GM23338 (cell line): ENCODE measurements around the gene IQGAP1. TPM values are rescaled to one million over a fixed set of nuclear protein-coding genes. Genes with fewer than 3 reads are reported as not detected.
"Not testable (repeated sequence)": the region's sequence is repeated elsewhere in the genome, so short reads cannot be mapped to it uniquely, and the experiment has no call there.

ENCODE experiments used
- ATAC-seq: fragments of 200-7000 bp; cut with Tn5 transposase; 3 replicates; pipeline ENCODE4 v1.9.1; 2020
- DNase-seq: peaks from one replicate; pipeline ENCODE4 v3.0.0-alpha.2; 2015; ENCODE audit warnings: low spot score
- H2AFZ ChIP-seq: fragments of 200-600 bp; sonication (generic); 2 replicates; pipeline ENCODE4 v1.8.0; 2016; ENCODE audit warnings: antibody characterized with exemption, mild to moderate bottlenecking, moderate library complexity
- H3F3A ChIP-seq: fragments of 200-600 bp; sonication (generic); replicated peaks from 2 replicates; pipeline ENCODE4 v1.8.0; 2017; ENCODE audit warnings: antibody characterized with exemption, mixed run types, low read depth
- H3K27ac ChIP-seq: fragments of 200-600 bp; sonication (generic); 2 replicates; pipeline ENCODE4 v1.6.1; 2016; ENCODE audit warnings: low read depth
- H3K27me3 ChIP-seq: fragments of 200-600 bp; sonication (generic); 2 replicates; pipeline ENCODE4 v1.8.0; 2016; ENCODE audit warnings: mild to moderate bottlenecking, mixed run types, moderate library complexity; ENCODE audit not compliant: insufficient read depth
- H3K36me3 ChIP-seq: fragments of 200-600 bp; sonication (generic); 2 replicates; pipeline ENCODE4 v1.8.0; 2016; ENCODE audit warnings: mild to moderate bottlenecking; ENCODE audit not compliant: insufficient read depth
- H3K4me1 ChIP-seq: fragments of 200-600 bp; sonication (generic); 2 replicates; pipeline ENCODE4 v1.8.0; 2016; ENCODE audit warnings: mild to moderate bottlenecking, moderate library complexity; ENCODE audit not compliant: insufficient read depth
- H3K4me2 ChIP-seq: fragments of 200-600 bp; sonication (generic); 2 replicates; pipeline ENCODE4 v1.7.1; 2017; ENCODE audit warnings: mixed run types
- H3K4me3 ChIP-seq: fragments of 200-600 bp; sonication (generic); 2 replicates; pipeline ENCODE4 v1.6.1; 2016; ENCODE audit warnings: mixed run types
- H3K79me2 ChIP-seq: fragments of 200-600 bp; sonication (generic); replicated peaks from 2 replicates; pipeline ENCODE4 v1.8.0; 2017; ENCODE audit warnings: mild to moderate bottlenecking; ENCODE audit not compliant: insufficient read depth
- H3K9me2 ChIP-seq: fragments of 200-600 bp; sonication (generic); 2 replicates; pipeline ENCODE4 v1.8.0; 2017; ENCODE audit not compliant: insufficient read depth
- H4K20me1 ChIP-seq: fragments of 200-600 bp; sonication (generic); replicated peaks from 2 replicates; pipeline ENCODE4 v1.8.0; 2017; ENCODE audit warnings: mild to moderate bottlenecking; ENCODE audit not compliant: insufficient read depth
- H3K27ac Mint-ChIP-seq: 2 replicates; pipeline ENCODE4 v1.8.0; 2020; ENCODE audit warnings: inconsistent platforms, mild to moderate bottlenecking, moderate library complexity, mixed read lengths
- H3K27me3 Mint-ChIP-seq: 3 replicates; pipeline ENCODE4 v1.8.0; 2022; ENCODE audit warnings: low read depth, mild to moderate bottlenecking, moderate library complexity, mixed read lengths, inconsistent platforms; ENCODE audit not compliant: insufficient read depth, poor library complexity
- H3K36me3 Mint-ChIP-seq: 3 replicates; pipeline ENCODE4 v1.8.0; 2021; ENCODE audit warnings: low read depth, mild to moderate bottlenecking, inconsistent platforms, moderate library complexity, mixed read lengths
- H3K4me1 Mint-ChIP-seq: 3 replicates; pipeline ENCODE4 v1.8.0; 2020; ENCODE audit warnings: mild to moderate bottlenecking, inconsistent platforms, mixed read lengths
- H3K4me3 Mint-ChIP-seq: 3 replicates; pipeline ENCODE4 v1.8.0; 2021; ENCODE audit warnings: moderate library complexity, mild to moderate bottlenecking, inconsistent platforms, mixed read lengths
- H3K9me3 Mint-ChIP-seq: 3 replicates; pipeline ENCODE4 v1.8.0; 2020; ENCODE audit warnings: moderate library complexity, mild to moderate bottlenecking, inconsistent platforms, mixed read lengths
- CREB1 ChIP-seq: fragments of 250-450 bp; sonication (Bioruptor Pico); IDR thresholded peaks from 2 replicates; pipeline ENCODE4 v1.5.0; 2020; ENCODE audit warnings: low read depth, mild to moderate bottlenecking, moderate library complexity
- CTCF ChIP-seq, 2 experiments: fragments of 200-600 bp in 1 of 2; sonication (generic) in 1 of 2; conservative IDR thresholded peaks; 2 replicates each; pipeline versions ENCODE4 v1.5.1 to v1.6.1; 2016 to 2017; ENCODE audit warnings: antibody characterized with exemption in 2 of 2, low read depth in 2 of 2, mild to moderate bottlenecking in 2 of 2, moderate library complexity in 1 of 2
- EZH2 ChIP-seq: fragments of 200-600 bp; sonication (generic); IDR thresholded peaks from one replicate; pipeline ENCODE4 v1.8.0; 2017; ENCODE audit warnings: antibody characterized with exemption, mild to moderate bottlenecking, low read depth; ENCODE audit not compliant: unreplicated experiment
- EZH2phosphoT487 ChIP-seq: fragments of 200-600 bp; sonication (generic); IDR thresholded peaks from one replicate; pipeline ENCODE4 v1.8.1; 2018; ENCODE audit warnings: antibody characterized with exemption; ENCODE audit not compliant: unreplicated experiment
- POLR2AphosphoS5 ChIP-seq: IDR thresholded peaks from 2 replicates; pipeline ENCODE4 v1.6.1; 2016; ENCODE audit warnings: antibody characterized with exemption, low read depth
- STAT1 ChIP-seq: IDR thresholded peaks from one replicate; pipeline ENCODE4 v1.6.1; 2016; ENCODE audit warnings: antibody characterized with exemption; ENCODE audit not compliant: unreplicated experiment
- ZNF331 ChIP-seq: fragments of 250-450 bp; sonication (Bioruptor Pico); IDR thresholded peaks from 2 replicates; pipeline ENCODE4 v1.5.0; 2020; ENCODE audit warnings: low read depth, mild to moderate bottlenecking, moderate library complexity
- polyA plus RNA-seq: library from polyadenylated mRNA; unstranded; fragments of >200 nt; fragmentation: Nextera tagmentation; extraction: Ambion mirVana; gene quantifications from 2 replicates; pipeline ENCODE4 v1.2.1, GENCODE V29; 2016
- total RNA-seq: library from RNA; depleted of rRNA; stranded (reverse); fragments of >200 nt; shearing (Covaris generic); gene quantifications from 2 replicates; pipeline ENCODE4 v1.2.3, GENCODE V29; 2014
- TF ChIP-seq, protein P1 (sequence below): IDR thresholded peaks from 2 replicates; pipeline ENCODE4 v1.6.1; 2016; ENCODE audit warnings: antibody characterized with exemption

Gene IQGAP1
- total and polyA plus RNA-seq, 2 experiments from 2014 or later = 92.7 to 159 TPM

DNA sequence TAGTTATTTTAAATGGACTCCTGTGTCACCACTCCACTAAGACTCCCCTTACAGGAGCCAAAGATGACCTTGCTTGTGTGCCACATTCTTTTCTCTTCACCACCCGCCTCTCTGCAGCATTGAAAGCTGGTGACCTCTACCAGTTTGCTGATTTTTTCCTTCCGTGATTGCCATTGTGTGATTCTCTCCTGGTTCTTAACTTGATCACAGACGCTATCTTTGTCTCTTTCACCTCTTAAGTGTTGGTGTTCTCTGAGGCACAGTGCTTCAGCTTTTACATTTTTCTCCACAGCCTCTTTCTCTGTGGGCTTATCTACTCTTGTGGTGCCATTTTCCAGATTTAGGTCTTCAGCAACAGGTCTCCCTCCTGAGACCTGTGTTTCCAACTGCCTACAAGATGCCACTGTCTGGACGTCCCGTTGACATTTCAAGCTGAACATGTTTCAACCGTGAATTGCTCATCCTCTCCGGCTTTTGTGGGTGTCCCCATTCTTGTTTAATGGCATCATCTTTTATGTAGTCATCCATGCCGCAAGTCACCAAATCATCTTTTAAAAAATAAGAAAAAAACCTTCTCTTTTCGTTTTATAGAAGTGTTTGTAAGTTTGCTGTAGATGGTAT lies 26.5 kb downstream of the IQGAP1 start:
- Histone ChIP-seq H3K36me3 (no peaks in the 10 kb centered on the region), H3K4me2 (peak overlapping the region; percentile 44), H3K9me2 (no peaks in the 10 kb centered on the region), H2AFZ (no peak overlapping the region), H3K27me3 (no peaks in the 10 kb centered on the region), H3K4me3 (no peak overlapping the region), H4K20me1 (no peaks in the 10 kb centered on the region), H3K4me1 (peaks cover 53% of the 10 kb centered on the region), H3K79me2 (peaks cover 87% of the 10 kb centered on the region), H3F3A (peaks cover 4% of the 10 kb centered on the region; the same call in 1 of the 2 replicates), H3K27ac (peak overlapping the region; percentile 86)
- TF ChIP-seq CREB1 (CRISPR knock-in tag) (no peak), EZH2phosphoT487 (no peak), ZNF331 (no peak), STAT1 (no peak), EZH2 (no peak), CTCF (conservative IDR thresholded peaks at IDR 0.05; ENCODE audit: low read depth in 2 of 2) (no peak), POLR2AphosphoS5 (no peak)
- TF ChIP-seq, protein P1, sequence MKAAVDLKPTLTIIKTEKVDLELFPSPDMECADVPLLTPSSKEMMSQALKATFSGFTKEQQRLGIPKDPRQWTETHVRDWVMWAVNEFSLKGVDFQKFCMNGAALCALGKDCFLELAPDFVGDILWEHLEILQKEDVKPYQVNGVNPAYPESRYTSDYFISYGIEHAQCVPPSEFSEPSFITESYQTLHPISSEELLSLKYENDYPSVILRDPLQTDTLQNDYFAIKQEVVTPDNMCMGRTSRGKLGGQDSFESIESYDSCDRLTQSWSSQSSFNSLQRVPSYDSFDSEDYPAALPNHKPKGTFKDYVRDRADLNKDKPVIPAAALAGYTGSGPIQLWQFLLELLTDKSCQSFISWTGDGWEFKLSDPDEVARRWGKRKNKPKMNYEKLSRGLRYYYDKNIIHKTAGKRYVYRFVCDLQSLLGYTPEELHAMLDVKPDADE = no peak
- Mint-ChIP-seq H3K9me3 (peaks cover 14% of the 10 kb centered on the region), H3K27me3 (peaks cover 5% of the 10 kb centered on the region), H3K36me3 (peaks cover 21% of the 10 kb centered on the region), H3K4me1 (peaks cover 50% of the 10 kb centered on the region), H3K27ac (peak overlapping the region; percentile 86), H3K4me3 (peak overlapping the region; percentile 14; the same call in 2 of the 3 replicates)
- DNase-seq = no peak
- ATAC-seq = no peak

- not testable (repeated sequence) for H3K4me3 Mint-ChIP-seq, ATAC-seq, DNase-seq, H2AFZ ChIP-seq, H3K4me3 ChIP-seq, H3K27ac ChIP-seq, H3K36me3 ChIP-seq, H3K27ac Mint-ChIP-seq, H3K27me3 Mint-ChIP-seq, H3F3A ChIP-seq, H4K20me1 ChIP-seq, H3K27me3 ChIP-seq, H3K4me2 ChIP-seq, H3K9me2 ChIP-seq, H3K9me3 Mint-ChIP-seq
- Histone ChIP-seq H3K4me1 (peaks cover 58% of the 10 kb centered on the region), H3K79me2 (peaks cover 89% of the 10 kb centered on the region)
- peaks cover 12% of the 10 kb centered on the region; the same call in 2 of the 3 replicates for H3K36me3 Mint-ChIP-seq
- H3K4me1 Mint-ChIP-seq = peaks cover 59% of the 10 kb centered on the region
Observed at GRCh38 chr15:90416052-90416451, 28.0 kb downstream of the IQGAP1 start.
